Measurements from ENCODE around the gene MRPL21.

MRPL21 gene

DNA sequence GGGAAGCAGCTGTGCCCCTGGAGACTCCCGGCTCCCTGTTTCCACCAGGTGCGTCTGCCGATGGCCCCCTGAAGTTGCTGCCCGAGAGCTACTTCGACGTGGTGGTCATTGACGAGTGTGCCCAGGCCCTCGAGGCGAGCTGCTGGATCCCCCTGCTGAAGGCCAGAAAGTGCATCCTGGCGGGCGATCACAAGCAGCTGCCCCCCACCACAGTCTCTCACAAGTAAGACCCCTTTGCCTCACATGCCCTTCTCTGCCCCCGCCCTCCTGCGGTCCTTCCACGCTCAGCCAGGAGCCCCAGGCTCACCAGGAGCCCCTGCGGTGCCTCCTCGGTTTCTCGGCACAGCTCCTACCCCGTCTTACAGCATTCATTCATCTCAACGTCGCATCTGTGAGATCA, 25.5 kb upstream of the MRPL21 start:
- Histone ChIP-seq H3K27me3 (replicated peaks; ENCODE audit: control insufficient read depth, insufficient read depth, low read length, poor library complexity, severe bottlenecking) (no peaks in the 10 kb centered on the region), H3K27ac (ENCODE audit: insufficient read depth, low read length, poor library complexity, severe bottlenecking) (no peak overlapping the region), H3K4me1 (ENCODE audit: control insufficient read depth, insufficient read depth, low read length, poor library complexity, severe bottlenecking) (no peaks in the 10 kb centered on the region), H3K36me3 (ENCODE audit: control insufficient read depth, insufficient read depth, low read length) (peaks cover 70% of the 10 kb centered on the region), H3K4me3 (ENCODE audit: insufficient read depth, low read depth, low read length, poor library complexity, severe bottlenecking) (no peak overlapping the region), H3K9me3 (ENCODE audit: control insufficient read depth, low read length) (peaks cover 8% of the 10 kb centered on the region)
- DNase-seq: no peak

DNA sequence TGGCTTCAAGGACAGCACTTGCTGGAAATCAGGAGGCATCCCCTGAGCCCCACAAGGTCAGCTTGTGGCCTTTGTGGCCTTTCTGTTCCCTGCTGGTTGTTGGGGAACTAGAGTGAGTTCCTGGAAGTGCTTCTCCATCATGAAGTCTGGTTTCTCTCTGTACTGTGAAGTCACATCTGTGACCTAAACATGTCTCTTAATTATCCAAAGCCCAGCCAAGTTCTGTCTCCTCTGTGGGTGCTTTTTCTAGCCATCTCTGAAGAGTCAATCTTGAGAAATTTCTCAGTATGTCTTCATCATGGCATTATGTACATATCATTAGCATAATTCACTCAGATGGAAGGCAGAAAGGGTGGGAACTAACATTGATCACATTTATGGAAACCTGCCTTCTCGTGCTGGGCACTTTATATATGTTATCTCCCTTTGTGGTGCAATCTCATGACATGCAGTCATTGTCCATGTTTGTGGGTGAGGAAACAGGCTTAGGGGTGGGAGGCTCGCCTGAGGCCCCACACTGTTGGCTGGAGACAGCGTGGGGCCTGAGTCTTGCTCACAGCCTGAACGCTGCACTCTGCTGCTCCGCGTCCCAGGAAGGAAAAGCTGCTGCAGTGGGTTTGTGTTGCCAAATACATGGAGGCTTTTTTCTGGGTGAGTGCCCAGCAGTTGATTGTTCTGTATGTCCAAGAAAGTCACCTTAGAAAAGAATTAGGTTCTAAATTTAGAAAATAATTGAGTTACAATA, 24.7 kb upstream of the MRPL21 start:
- Histone ChIP-seq H3K9me3 (ENCODE audit: control insufficient read depth, low read length) (peaks cover 8% of the 10 kb centered on the region), H3K4me3 (ENCODE audit: insufficient read depth, low read depth, low read length, poor library complexity, severe bottlenecking) (no peak overlapping the region), H3K36me3 (ENCODE audit: control insufficient read depth, insufficient read depth, low read length) (peaks cover 73% of the 10 kb centered on the region), H3K4me1 (ENCODE audit: control insufficient read depth, insufficient read depth, low read length, poor library complexity, severe bottlenecking) (no peaks in the 10 kb centered on the region), H3K27ac (ENCODE audit: insufficient read depth, low read length, poor library complexity, severe bottlenecking) (no peak overlapping the region), H3K27me3 (replicated peaks; ENCODE audit: control insufficient read depth, insufficient read depth, low read length, poor library complexity, severe bottlenecking) (no peaks in the 10 kb centered on the region)
- DNase-seq: no peak

DNA sequence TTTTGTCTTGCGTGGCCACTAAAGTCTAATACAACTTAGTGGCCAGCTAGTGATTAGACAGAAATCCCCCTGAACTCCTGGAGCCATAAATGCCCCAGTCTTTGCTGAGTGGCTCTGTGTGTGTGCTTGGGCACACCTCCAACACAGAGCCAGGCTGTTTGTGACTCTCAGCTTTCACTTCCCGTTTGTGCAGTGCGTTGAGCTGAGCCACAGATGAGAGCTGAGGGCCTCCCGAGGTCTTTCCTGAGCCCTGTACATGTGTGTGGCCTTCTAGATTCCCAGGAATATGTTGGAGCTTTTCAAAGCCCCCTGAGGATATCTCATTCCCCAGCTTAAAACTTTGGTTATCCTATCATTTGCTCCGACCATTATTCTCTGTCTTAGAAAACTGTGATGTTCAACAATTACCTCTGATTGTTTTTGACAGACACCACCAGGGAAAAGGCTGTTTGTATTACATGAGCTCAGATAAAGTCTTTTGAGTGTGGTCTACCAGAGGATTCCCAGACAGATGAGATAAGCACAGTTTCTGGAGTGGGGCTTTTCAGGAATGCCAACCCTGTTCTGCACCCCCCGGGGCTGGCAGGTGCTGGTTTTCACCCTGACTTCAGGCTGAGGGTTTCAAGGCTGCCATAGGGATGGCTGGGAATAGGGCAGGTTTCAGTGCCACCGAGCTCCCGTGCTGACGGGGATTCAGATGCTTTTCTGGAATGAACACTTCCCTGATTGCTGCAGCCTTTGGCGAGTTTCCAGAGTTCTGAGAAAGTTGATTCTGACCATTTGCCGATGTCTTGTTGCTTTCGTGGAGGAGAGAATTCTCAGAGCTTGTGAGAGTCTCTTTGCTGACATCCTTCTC, 23.9 kb upstream of the MRPL21 start:
- H3K36me3 ChIP-seq (ENCODE audit: control insufficient read depth, insufficient read depth, low read length): peaks cover 75% of the 10 kb centered on the region
- H3K4me3 ChIP-seq (ENCODE audit: insufficient read depth, low read depth, low read length, poor library complexity, severe bottlenecking): no peak overlapping the region
- no peak for DNase-seq
- no peaks in the 10 kb centered on the region for H3K4me1 ChIP-seq (ENCODE audit: control insufficient read depth, insufficient read depth, low read length, poor library complexity, severe bottlenecking)
- no peak overlapping the region for H3K27ac ChIP-seq (ENCODE audit: insufficient read depth, low read length, poor library complexity, severe bottlenecking)
- no peaks in the 10 kb centered on the region for H3K27me3 ChIP-seq (replicated peaks; ENCODE audit: control insufficient read depth, insufficient read depth, low read length, poor library complexity, severe bottlenecking)
- peaks cover 8% of the 10 kb centered on the region for H3K9me3 ChIP-seq (ENCODE audit: control insufficient read depth, low read length)

DNA sequence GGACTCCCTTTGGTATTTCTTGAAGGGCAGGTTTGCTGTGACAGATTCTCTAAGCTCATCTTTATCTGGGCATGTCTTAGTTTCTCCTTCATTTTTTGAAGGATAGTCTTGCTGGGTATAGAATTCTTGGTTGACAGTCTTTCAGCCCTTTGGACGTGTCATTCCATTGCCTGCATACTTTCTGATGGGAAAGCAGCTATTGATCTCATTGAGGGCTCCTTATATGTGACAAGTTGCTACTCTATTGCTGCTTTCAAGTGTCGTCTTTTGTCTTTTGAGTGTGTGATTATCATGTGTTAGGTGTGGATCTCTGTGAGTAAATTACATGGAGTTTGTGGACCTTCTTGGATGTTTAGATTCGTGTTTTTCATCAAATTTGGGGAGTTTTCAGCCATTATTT, 22.0 kb upstream of the MRPL21 start:
- H3K9me3 ChIP-seq (ENCODE audit: control insufficient read depth, low read length): peaks cover 8% of the 10 kb centered on the region
- no peak overlapping the region for H3K4me3 ChIP-seq (ENCODE audit: insufficient read depth, low read depth, low read length, poor library complexity, severe bottlenecking)
- no peaks in the 10 kb centered on the region for H3K27me3 ChIP-seq (replicated peaks; ENCODE audit: control insufficient read depth, insufficient read depth, low read length, poor library complexity, severe bottlenecking)
- DNase-seq: no peak
- H3K4me1 ChIP-seq (ENCODE audit: control insufficient read depth, insufficient read depth, low read length, poor library complexity, severe bottlenecking): no peaks in the 10 kb centered on the region
- peaks cover 78% of the 10 kb centered on the region for H3K36me3 ChIP-seq (ENCODE audit: control insufficient read depth, insufficient read depth, low read length)
- no peak overlapping the region for H3K27ac ChIP-seq (ENCODE audit: insufficient read depth, low read length, poor library complexity, severe bottlenecking)

DNA sequence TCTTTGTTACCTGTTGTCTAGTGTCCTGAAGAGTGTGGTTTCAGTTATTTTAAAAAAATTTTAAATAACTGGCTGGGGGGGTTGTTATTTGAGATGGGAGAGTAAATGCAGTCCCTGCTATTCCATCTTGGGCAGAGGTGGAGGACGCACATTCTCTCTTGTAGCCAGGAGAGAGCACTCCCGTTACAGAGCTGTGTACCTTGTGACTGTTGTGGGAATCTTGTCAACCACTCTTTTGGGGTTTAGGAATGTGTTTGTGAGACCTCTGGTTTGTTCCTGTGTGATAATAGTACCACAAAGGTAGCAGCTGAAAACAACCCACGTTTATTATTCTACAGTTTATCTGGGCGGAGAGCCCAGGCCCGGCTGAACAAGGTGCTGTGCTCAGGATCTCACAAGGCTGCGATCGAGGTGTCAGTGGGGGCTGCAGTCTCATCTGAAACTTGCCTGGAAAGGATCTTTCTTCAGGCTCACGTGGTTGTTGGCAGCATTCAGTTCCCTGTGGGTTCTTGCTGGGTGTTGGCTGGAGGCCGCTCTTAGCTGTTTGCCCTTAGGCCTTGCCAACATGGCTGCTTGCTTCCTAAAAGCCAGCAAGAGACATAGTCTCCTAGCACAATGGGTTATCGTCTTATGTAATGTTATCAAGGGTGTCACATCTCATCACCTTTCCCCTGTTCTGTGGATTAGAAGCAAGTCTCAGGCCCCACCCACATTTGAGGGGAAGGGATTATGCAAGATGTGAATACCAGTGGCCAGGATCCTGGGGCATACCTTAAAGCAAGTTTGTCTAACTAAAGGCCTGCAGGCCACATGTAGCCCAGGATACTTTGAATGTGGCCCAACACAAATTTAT, 20.7 kb upstream of the MRPL21 start:
- H3K27me3 ChIP-seq (replicated peaks; ENCODE audit: control insufficient read depth, insufficient read depth, low read length, poor library complexity, severe bottlenecking): no peaks in the 10 kb centered on the region
- H3K4me3 ChIP-seq (ENCODE audit: insufficient read depth, low read depth, low read length, poor library complexity, severe bottlenecking): no peak overlapping the region
- H3K27ac ChIP-seq (ENCODE audit: insufficient read depth, low read length, poor library complexity, severe bottlenecking): no peak overlapping the region
- DNase-seq: no peak
- peaks cover 8% of the 10 kb centered on the region for H3K9me3 ChIP-seq (ENCODE audit: control insufficient read depth, low read length)
- H3K4me1 ChIP-seq (ENCODE audit: control insufficient read depth, insufficient read depth, low read length, poor library complexity, severe bottlenecking): no peaks in the 10 kb centered on the region
- peaks cover 66% of the 10 kb centered on the region for H3K36me3 ChIP-seq (ENCODE audit: control insufficient read depth, insufficient read depth, low read length)

DNA sequence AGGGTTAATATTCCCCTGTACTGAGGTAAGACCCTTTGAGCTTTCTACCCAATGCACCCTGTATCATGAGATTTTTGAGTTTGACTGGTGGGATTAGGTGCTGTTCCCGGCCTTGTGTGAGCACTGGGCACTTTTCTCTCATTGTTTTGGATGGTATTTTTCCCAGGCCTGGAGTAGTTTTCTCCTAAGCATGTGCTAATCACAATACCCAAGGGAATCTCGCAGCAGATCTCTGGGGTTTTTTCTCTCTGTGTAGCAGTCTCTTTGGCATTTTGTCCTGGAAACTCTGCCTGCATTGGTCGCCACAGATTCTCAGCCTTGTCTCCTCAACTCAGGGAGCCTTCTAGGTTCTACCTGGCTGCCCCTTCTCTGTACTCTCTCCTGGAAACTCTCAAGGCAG, 20.0 kb upstream of the MRPL21 start:
- no peaks in the 10 kb centered on the region for H3K4me1 ChIP-seq (ENCODE audit: control insufficient read depth, insufficient read depth, low read length, poor library complexity, severe bottlenecking)
- H3K9me3 ChIP-seq (ENCODE audit: control insufficient read depth, low read length): peaks cover 8% of the 10 kb centered on the region
- H3K4me3 ChIP-seq (ENCODE audit: insufficient read depth, low read depth, low read length, poor library complexity, severe bottlenecking): no peak overlapping the region
- no peaks in the 10 kb centered on the region for H3K27me3 ChIP-seq (replicated peaks; ENCODE audit: control insufficient read depth, insufficient read depth, low read length, poor library complexity, severe bottlenecking)
- DNase-seq: no peak
- H3K36me3 ChIP-seq (ENCODE audit: control insufficient read depth, insufficient read depth, low read length): peaks cover 59% of the 10 kb centered on the region
- no peak overlapping the region for H3K27ac ChIP-seq (ENCODE audit: insufficient read depth, low read length, poor library complexity, severe bottlenecking)

DNA sequence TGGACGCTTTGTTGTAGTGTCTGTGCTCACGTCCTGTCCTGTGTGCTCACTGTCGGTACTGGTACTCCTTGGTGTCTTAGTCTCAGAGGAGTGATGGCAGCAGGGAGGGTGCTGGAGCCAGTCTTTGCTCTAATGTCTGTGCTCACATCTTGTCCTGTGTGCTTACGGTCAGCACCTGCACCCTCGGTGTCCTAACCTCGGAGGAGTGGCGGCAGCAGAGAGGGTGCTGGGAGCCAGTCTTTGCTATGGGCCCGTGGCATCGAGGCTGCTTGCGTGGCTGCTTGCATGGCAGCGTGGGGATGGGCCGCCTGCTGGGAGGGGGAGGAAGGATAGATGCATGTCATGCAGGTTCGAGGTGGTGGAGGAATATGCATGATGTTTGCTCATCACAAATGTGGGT, 12.8 kb upstream of the MRPL21 start:
- Histone ChIP-seq H3K27ac (ENCODE audit: insufficient read depth, low read length, poor library complexity, severe bottlenecking) (no peak overlapping the region), H3K27me3 (replicated peaks; ENCODE audit: control insufficient read depth, insufficient read depth, low read length, poor library complexity, severe bottlenecking) (no peaks in the 10 kb centered on the region), H3K36me3 (ENCODE audit: control insufficient read depth, insufficient read depth, low read length) (peaks cover 52% of the 10 kb centered on the region), H3K4me3 (ENCODE audit: insufficient read depth, low read depth, low read length, poor library complexity, severe bottlenecking) (no peak overlapping the region), H3K9me3 (ENCODE audit: control insufficient read depth, low read length) (no peaks in the 10 kb centered on the region), H3K4me1 (ENCODE audit: control insufficient read depth, insufficient read depth, low read length, poor library complexity, severe bottlenecking) (no peaks in the 10 kb centered on the region)
- DNase-seq: no peak

DNA sequence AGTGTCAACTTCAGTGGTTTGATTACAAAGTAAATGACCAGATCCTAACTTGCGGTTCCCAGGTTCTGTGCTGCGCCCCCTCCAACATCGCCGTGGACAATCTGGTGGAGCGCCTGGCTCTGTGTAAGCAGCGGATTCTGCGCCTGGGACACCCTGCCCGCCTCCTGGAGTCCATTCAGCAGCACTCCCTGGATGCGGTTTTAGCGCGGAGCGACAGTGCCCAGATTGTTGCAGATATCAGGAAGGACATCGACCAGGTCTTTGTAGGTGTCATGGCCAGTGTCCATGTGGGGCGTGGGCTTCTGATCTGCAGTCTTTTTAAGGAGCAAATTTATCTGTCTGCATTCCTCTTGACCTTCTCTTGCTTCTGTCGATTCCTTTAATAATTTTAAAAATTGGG, 11.1 kb upstream of the MRPL21 start:
- H3K36me3 ChIP-seq (ENCODE audit: control insufficient read depth, insufficient read depth, low read length): peaks cover 66% of the 10 kb centered on the region
- no peak overlapping the region for H3K27ac ChIP-seq (ENCODE audit: insufficient read depth, low read length, poor library complexity, severe bottlenecking)
- H3K9me3 ChIP-seq (ENCODE audit: control insufficient read depth, low read length): no peaks in the 10 kb centered on the region
- DNase-seq: no peak
- no peaks in the 10 kb centered on the region for H3K27me3 ChIP-seq (replicated peaks; ENCODE audit: control insufficient read depth, insufficient read depth, low read length, poor library complexity, severe bottlenecking)
- H3K4me3 ChIP-seq (ENCODE audit: insufficient read depth, low read depth, low read length, poor library complexity, severe bottlenecking): no peak overlapping the region
- no peaks in the 10 kb centered on the region for H3K4me1 ChIP-seq (ENCODE audit: control insufficient read depth, insufficient read depth, low read length, poor library complexity, severe bottlenecking)

DNA sequence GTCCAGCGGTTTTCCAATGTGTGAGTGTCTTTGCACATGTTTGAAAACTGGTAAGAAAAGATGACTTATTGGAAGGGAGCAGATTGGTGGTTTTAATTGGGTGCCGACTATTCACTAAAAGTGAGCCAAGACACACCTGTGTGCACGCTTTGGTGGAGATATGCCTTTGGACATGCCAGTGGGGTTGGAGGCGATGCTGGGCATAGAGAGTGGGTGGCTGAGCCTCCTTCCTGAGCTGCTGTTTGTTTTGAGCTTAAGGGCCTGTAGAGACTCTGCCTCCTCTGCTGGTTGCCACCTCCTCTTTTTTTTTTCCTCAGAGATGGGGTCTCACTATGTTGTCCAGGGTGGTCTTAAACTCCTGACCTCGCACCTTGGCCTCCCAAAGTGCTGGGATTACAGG, 9.6 kb upstream of the MRPL21 start:
- Histone ChIP-seq H3K4me1 (ENCODE audit: control insufficient read depth, insufficient read depth, low read length, poor library complexity, severe bottlenecking) (no peaks in the 10 kb centered on the region), H3K9me3 (ENCODE audit: control insufficient read depth, low read length) (no peaks in the 10 kb centered on the region), H3K27ac (ENCODE audit: insufficient read depth, low read length, poor library complexity, severe bottlenecking) (no peak overlapping the region), H3K4me3 (ENCODE audit: insufficient read depth, low read depth, low read length, poor library complexity, severe bottlenecking) (no peak overlapping the region), H3K27me3 (replicated peaks; ENCODE audit: control insufficient read depth, insufficient read depth, low read length, poor library complexity, severe bottlenecking) (no peaks in the 10 kb centered on the region), H3K36me3 (ENCODE audit: control insufficient read depth, insufficient read depth, low read length) (peaks cover 72% of the 10 kb centered on the region)
- no peak for DNase-seq

Data from effector memory CD4-positive, alpha-beta T cell (primary cell).